Measurements from ENCODE around the gene UGT2B11.

UGT2B11 gene

GRCh38 chr4:69154021-69154420 is 60.5 kb downstream of the UGT2B11 start:
- no peaks in the 10 kb centered on the region for H3K79me2 ChIP-seq (ENCODE audit: insufficient read depth, low read length)

More at GRCh38 chr4:69154021-69154420, 60.5 kb downstream of the UGT2B11 start:
- Histone ChIP-seq H3K4me2 (ENCODE audit: low read length) (no peak overlapping the region), H3K36me3 (ENCODE audit: insufficient read depth, low read length) (no peaks in the 10 kb centered on the region), H3F3A (ENCODE audit: insufficient read depth, low read length) (no peaks in the 10 kb centered on the region), H2AFZ (ENCODE audit: low read length) (no peak overlapping the region), H3K9me3 (ENCODE audit: low read length) (no peaks in the 10 kb centered on the region), H4K20me1 (ENCODE audit: insufficient read depth, low read length) (no peaks in the 10 kb centered on the region), H3K27ac (ENCODE audit: low read depth, low read length, poor library complexity, severe bottlenecking) (no peak overlapping the region), H3K9me2 (ENCODE audit: low read depth, low read length) (no peaks in the 10 kb centered on the region), H3K27me3 (ENCODE audit: insufficient read depth, low read length) (no peaks in the 10 kb centered on the region), H3K9ac (ENCODE audit: low read length) (no peak overlapping the region), H3K4me1 (ENCODE audit: insufficient read depth, low read length, severe bottlenecking) (no peaks in the 10 kb centered on the region), H3K4me3 (ENCODE audit: low read depth, low read length, poor library complexity, severe bottlenecking) (no peak overlapping the region)
- TF ChIP-seq CTCF (IDR thresholded peaks at IDR 0.05; ENCODE audit: low read length): no peak
- no peak for TF ChIP-seq EZH2 (IDR thresholded peaks at IDR 0.05; ENCODE audit: borderline replicate concordance, low read length)
